Measurements from ENCODE around the gene FBXO44.
"Not testable (repeated sequence)": the region's sequence is repeated elsewhere in the genome, so short reads cannot be mapped to it uniquely, and the experiment has no call there.

DNA sequence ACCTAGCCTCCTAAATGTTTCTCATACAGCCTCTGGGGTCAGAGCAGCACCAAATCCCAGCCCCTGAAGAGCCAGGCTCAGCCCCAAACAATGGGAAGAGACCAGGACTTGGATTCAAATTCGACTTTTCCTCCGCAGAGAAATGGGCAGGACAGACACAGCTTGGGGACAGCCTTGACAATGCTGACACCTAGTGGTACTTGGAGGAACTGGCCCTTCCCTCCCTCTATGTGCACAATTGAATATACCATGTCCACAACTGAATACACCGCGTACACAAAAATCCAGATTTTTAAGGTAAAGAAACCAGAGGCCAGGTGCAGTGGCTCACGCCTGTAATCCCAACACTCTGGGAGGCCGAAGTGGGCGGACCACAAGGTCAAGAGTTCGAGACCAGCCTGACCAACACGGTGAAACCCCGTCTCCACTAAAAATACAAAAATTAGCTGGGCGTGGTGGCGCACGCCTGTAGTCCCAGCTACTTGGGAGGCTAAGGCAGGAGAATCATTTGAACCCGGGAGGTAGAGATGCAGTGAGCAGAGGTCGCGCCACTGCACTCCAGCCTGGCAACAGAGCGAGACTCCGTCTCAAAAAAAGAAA lies 12.2 kb upstream of the FBXO44 start:
- TF ChIP-seq, protein P1, sequence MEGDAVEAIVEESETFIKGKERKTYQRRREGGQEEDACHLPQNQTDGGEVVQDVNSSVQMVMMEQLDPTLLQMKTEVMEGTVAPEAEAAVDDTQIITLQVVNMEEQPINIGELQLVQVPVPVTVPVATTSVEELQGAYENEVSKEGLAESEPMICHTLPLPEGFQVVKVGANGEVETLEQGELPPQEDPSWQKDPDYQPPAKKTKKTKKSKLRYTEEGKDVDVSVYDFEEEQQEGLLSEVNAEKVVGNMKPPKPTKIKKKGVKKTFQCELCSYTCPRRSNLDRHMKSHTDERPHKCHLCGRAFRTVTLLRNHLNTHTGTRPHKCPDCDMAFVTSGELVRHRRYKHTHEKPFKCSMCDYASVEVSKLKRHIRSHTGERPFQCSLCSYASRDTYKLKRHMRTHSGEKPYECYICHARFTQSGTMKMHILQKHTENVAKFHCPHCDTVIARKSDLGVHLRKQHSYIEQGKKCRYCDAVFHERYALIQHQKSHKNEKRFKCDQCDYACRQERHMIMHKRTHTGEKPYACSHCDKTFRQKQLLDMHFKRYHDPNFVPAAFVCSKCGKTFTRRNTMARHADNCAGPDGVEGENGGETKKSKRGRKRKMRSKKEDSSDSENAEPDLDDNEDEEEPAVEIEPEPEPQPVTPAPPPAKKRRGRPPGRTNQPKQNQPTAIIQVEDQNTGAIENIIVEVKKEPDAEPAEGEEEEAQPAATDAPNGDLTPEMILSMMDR (IDR thresholded peaks at IDR 0.05; ENCODE audit: borderline replicate concordance, extremely low read depth, low read length, poor library complexity, severe bottlenecking), result peak; percentile 96
- TF ChIP-seq EZH2 (IDR thresholded peaks at IDR 0.05; ENCODE audit: borderline replicate concordance, low read depth, low read length, severe bottlenecking), result not testable (repeated sequence)
